HepG2 (cell line): ENCODE data around the gene PTTG1. TPM values are rescaled to one million over a fixed set of nuclear protein-coding genes. Genes with fewer than 3 reads are reported as not detected.
A peak's percentile ranks its signal among the peaks of the same experiment; 100 is the strongest.

Experiments used
- BCL6 ChIP-seq: IDR thresholded peaks from 2 replicates; pipeline ENCODE4 v1.6.1; 2016; ENCODE audit warnings: missing genetic modification reagents, missing compliant biosample characterization
- ELF1 ChIP-seq: sonication (generic); formaldehyde crosslinking; IDR thresholded peaks from 2 replicates; pipeline ENCODE4 v1.4.0; 2020; ENCODE audit warnings: missing genetic modification reagents
- SMARCE1 ChIP-seq: fragments of 450-650 bp; IDR thresholded peaks from 2 replicates; pipeline ENCODE4 v1.6.1; 2017; ENCODE audit warnings: borderline replicate concordance
- U2AF2 ChIP-seq: fragments of 200-400 bp; formaldehyde crosslinking; IDR thresholded peaks from 2 replicates; pipeline ENCODE4 v1.6.1; 2017; ENCODE audit warnings: low read depth, mild to moderate bottlenecking, low read length
- ZNF274 ChIP-seq: sonication (generic); formaldehyde crosslinking; IDR thresholded peaks from 2 replicates; pipeline ENCODE4 v1.5.1; 2020; ENCODE audit warnings: mild to moderate bottlenecking, missing genetic modification reagents
- ZNF44 ChIP-seq: sonication (generic); formaldehyde crosslinking; IDR thresholded peaks from 2 replicates; pipeline ENCODE4 v1.5.1; 2020; ENCODE audit warnings: mild to moderate bottlenecking, missing genetic modification reagents
- ZNF850 ChIP-seq: sonication (generic); formaldehyde crosslinking; conservative IDR thresholded peaks from 2 replicates; pipeline ENCODE4 v1.9.0; 2021; ENCODE audit warnings: mild to moderate bottlenecking, missing genetic modification reagents
- polyA plus RNA-seq, 8 experiments: library from polyadenylated mRNA; depleted of rRNA in 3 of 8; stranded (reverse) in 7 of 8; unstranded in 1 of 8; fragments of >200 nt; fragmentation: Illumina TruSeq in 4 of 8; extraction: Trizol in 4 of 8; gene quantifications; 2 replicates each; pipeline versions ENCODE4 v1.2.1 to v1.2.3, GENCODE V29; 2011 to 2016; ENCODE audit warnings: low read depth in 4 of 8, missing spikeins in 1 of 8, mixed read lengths in 1 of 8; ENCODE audit not compliant: insufficient read depth in 1 of 8
- total RNA-seq, 5 experiments: library from RNA; depleted of rRNA; stranded (reverse); fragments of >200 nt; fragmentation: Illumina TruSeq; extraction: Trizol; gene quantifications; 2 replicates each; pipeline ENCODE4 v1.2.3, GENCODE V29; 2016; ENCODE audit warnings: low read depth in 1 of 5
- TF ChIP-seq, protein P1 (sequence below): sonication (generic); formaldehyde crosslinking; conservative IDR thresholded peaks from 2 replicates; pipeline ENCODE4 v1.4.0; 2020; ENCODE audit warnings: missing genetic modification reagents
- TF ChIP-seq, protein P2 (sequence below): IDR thresholded peaks from 2 replicates; pipeline ENCODE4 v1.4.0; 2020; ENCODE audit warnings: mild to moderate bottlenecking, missing genetic modification reagents
- TF ChIP-seq, protein P3 (sequence below): sonication (generic); formaldehyde crosslinking; IDR thresholded peaks from 2 replicates; pipeline ENCODE4 v1.5.0; 2020; ENCODE audit warnings: mild to moderate bottlenecking, missing genetic modification reagents, moderate library complexity
- TF ChIP-seq, protein P4 (sequence below): sonication (generic); formaldehyde crosslinking; IDR thresholded peaks from 2 replicates; pipeline ENCODE4 v1.4.0; 2020; ENCODE audit warnings: low read depth, mild to moderate bottlenecking, missing genetic modification reagents
- TF ChIP-seq, protein P5 (sequence below), 2 experiments: sonication (generic) in 1 of 2; formaldehyde crosslinking in 1 of 2; IDR thresholded peaks; 2 replicates each; pipeline versions ENCODE4 v1.6.1 to v1.9.0; 2014 to 2022; ENCODE audit warnings: antibody characterized with exemption in 1 of 2, borderline replicate concordance in 1 of 2, inconsistent platforms in 1 of 2, low read depth in 1 of 2, missing genetic modification reagents in 1 of 2

The PTTG1 gene
- total and polyA plus RNA-seq, 2 of the 13 experiments (the other 11 are each of a cell fraction or from before 2014, with no cell fraction given), result 102 to 161 TPM

DNA sequence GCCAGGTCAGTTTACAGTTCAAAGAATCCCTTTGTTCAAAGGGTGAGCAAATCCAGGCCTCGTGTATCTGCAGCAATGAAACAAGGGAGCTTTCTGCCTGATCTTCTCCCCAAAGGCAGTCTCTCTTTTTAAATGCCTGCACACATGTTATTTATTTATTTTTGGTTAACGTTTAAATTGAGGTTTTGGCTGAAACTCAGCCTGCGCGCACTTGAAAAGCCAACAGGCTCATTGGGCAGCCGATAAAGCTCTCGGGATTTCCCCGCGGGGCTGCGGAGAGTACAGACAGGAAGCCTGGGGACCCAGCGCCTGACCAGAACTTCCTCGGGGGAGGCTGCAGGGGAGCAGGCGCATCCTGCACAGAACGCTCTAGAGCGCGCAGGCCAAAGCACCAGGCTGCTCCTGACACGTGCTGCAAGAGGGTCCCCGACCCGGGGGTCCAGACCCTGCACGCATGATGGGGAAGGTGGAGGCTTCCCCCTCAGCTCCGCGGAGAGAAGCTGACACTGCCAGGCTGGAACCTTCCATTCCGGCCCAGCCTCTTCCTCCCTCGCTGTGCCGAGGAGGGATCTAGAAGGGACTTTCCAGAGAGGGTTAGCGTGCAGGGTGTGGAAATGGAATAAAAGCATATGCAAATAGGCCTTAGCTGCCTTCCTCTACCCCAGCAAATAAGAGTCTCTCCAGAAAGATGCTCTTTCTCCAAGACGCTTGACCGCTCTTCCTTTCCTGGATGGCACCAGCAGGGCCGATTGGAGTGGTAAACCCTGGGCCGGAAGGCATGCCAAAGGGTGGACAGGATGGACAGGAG lies 46.1 kb downstream of the PTTG1 start (continued):
- TF ChIP-seq, protein P1, sequence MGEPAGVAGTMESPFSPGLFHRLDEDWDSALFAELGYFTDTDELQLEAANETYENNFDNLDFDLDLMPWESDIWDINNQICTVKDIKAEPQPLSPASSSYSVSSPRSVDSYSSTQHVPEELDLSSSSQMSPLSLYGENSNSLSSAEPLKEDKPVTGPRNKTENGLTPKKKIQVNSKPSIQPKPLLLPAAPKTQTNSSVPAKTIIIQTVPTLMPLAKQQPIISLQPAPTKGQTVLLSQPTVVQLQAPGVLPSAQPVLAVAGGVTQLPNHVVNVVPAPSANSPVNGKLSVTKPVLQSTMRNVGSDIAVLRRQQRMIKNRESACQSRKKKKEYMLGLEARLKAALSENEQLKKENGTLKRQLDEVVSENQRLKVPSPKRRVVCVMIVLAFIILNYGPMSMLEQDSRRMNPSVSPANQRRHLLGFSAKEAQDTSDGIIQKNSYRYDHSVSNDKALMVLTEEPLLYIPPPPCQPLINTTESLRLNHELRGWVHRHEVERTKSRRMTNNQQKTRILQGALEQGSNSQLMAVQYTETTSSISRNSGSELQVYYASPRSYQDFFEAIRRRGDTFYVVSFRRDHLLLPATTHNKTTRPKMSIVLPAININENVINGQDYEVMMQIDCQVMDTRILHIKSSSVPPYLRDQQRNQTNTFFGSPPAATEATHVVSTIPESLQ (CRISPR knock-in tag), result no peak
- no peak for TF ChIP-seq U2AF2
- TF ChIP-seq, protein P2, sequence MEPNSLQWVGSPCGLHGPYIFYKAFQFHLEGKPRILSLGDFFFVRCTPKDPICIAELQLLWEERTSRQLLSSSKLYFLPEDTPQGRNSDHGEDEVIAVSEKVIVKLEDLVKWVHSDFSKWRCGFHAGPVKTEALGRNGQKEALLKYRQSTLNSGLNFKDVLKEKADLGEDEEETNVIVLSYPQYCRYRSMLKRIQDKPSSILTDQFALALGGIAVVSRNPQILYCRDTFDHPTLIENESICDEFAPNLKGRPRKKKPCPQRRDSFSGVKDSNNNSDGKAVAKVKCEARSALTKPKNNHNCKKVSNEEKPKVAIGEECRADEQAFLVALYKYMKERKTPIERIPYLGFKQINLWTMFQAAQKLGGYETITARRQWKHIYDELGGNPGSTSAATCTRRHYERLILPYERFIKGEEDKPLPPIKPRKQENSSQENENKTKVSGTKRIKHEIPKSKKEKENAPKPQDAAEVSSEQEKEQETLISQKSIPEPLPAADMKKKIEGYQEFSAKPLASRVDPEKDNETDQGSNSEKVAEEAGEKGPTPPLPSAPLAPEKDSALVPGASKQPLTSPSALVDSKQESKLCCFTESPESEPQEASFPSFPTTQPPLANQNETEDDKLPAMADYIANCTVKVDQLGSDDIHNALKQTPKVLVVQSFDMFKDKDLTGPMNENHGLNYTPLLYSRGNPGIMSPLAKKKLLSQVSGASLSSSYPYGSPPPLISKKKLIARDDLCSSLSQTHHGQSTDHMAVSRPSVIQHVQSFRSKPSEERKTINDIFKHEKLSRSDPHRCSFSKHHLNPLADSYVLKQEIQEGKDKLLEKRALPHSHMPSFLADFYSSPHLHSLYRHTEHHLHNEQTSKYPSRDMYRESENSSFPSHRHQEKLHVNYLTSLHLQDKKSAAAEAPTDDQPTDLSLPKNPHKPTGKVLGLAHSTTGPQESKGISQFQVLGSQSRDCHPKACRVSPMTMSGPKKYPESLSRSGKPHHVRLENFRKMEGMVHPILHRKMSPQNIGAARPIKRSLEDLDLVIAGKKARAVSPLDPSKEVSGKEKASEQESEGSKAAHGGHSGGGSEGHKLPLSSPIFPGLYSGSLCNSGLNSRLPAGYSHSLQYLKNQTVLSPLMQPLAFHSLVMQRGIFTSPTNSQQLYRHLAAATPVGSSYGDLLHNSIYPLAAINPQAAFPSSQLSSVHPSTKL (CRISPR knock-in tag), result peak; percentile 84
- TF ChIP-seq, protein P3, sequence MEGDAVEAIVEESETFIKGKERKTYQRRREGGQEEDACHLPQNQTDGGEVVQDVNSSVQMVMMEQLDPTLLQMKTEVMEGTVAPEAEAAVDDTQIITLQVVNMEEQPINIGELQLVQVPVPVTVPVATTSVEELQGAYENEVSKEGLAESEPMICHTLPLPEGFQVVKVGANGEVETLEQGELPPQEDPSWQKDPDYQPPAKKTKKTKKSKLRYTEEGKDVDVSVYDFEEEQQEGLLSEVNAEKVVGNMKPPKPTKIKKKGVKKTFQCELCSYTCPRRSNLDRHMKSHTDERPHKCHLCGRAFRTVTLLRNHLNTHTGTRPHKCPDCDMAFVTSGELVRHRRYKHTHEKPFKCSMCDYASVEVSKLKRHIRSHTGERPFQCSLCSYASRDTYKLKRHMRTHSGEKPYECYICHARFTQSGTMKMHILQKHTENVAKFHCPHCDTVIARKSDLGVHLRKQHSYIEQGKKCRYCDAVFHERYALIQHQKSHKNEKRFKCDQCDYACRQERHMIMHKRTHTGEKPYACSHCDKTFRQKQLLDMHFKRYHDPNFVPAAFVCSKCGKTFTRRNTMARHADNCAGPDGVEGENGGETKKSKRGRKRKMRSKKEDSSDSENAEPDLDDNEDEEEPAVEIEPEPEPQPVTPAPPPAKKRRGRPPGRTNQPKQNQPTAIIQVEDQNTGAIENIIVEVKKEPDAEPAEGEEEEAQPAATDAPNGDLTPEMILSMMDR (CRISPR knock-in tag), result no peak
- 0 out of 2 replicates have a peak, but pooled peaks have one; percentile 31 for TF ChIP-seq ZNF850
- peak; percentile 79 for TF ChIP-seq BCL6 (CRISPR knock-in tag)
- TF ChIP-seq ZNF44 (CRISPR knock-in tag), result no peak
- peak; percentile 87; the same call in 1 of the 2 replicates for TF ChIP-seq ZNF274 (CRISPR knock-in tag)
- TF ChIP-seq, protein P4, sequence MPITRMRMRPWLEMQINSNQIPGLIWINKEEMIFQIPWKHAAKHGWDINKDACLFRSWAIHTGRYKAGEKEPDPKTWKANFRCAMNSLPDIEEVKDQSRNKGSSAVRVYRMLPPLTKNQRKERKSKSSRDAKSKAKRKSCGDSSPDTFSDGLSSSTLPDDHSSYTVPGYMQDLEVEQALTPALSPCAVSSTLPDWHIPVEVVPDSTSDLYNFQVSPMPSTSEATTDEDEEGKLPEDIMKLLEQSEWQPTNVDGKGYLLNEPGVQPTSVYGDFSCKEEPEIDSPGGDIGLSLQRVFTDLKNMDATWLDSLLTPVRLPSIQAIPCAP (CRISPR knock-in tag), result no peak
- TF ChIP-seq SMARCE1, result no peak
- TF ChIP-seq, protein P5, sequence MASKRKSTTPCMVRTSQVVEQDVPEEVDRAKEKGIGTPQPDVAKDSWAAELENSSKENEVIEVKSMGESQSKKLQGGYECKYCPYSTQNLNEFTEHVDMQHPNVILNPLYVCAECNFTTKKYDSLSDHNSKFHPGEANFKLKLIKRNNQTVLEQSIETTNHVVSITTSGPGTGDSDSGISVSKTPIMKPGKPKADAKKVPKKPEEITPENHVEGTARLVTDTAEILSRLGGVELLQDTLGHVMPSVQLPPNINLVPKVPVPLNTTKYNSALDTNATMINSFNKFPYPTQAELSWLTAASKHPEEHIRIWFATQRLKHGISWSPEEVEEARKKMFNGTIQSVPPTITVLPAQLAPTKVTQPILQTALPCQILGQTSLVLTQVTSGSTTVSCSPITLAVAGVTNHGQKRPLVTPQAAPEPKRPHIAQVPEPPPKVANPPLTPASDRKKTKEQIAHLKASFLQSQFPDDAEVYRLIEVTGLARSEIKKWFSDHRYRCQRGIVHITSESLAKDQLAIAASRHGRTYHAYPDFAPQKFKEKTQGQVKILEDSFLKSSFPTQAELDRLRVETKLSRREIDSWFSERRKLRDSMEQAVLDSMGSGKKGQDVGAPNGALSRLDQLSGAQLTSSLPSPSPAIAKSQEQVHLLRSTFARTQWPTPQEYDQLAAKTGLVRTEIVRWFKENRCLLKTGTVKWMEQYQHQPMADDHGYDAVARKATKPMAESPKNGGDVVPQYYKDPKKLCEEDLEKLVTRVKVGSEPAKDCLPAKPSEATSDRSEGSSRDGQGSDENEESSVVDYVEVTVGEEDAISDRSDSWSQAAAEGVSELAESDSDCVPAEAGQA (IDR thresholded peaks at IDR 0.05; ENCODE audit: low read depth), result no peak
- TF ChIP-seq, protein P5 (CRISPR knock-in tag; IDR thresholded peaks at IDR 0.05; ENCODE audit: borderline replicate concordance), result no peak; the same call in 1 of the 2 replicates
- peak; percentile 62 for TF ChIP-seq ELF1 (CRISPR knock-in tag)
